ENCODE measurements around the gene OR13C9.

- TF ChIP-seq ZNF558 (tag by site-specific recombination; IDR thresholded peaks at IDR 0.05) (no peak), ZNF10 (tag by site-specific recombination; IDR thresholded peaks at IDR 0.05) (no peak), CTCF (tag by site-specific recombination; IDR thresholded peaks at IDR 0.05) (no peak), ZFP41 (tag by site-specific recombination; IDR thresholded peaks at IDR 0.05; ENCODE audit: borderline replicate concordance) (no peak), REPIN1 (tag by site-specific recombination; IDR thresholded peaks at IDR 0.05; ENCODE audit: low read depth) (no peak), ZNF571 (tag by site-specific recombination; IDR thresholded peaks at IDR 0.05) (no peak), ZNF184 (tag by site-specific recombination; IDR thresholded peaks at IDR 0.05) (no peak), TCF7L2 (IDR thresholded peaks at IDR 0.05; ENCODE audit: borderline replicate concordance, low read depth, low read length) (no peak), ZFP37 (tag by site-specific recombination; IDR thresholded peaks at IDR 0.05) (no peak), ZBTB21 (tag by site-specific recombination; IDR thresholded peaks at IDR 0.05) (no peak), ZNF530 (tag by site-specific recombination; IDR thresholded peaks at IDR 0.05; ENCODE audit: low read depth) (no peak), SCRT1 (tag by site-specific recombination; IDR thresholded peaks at IDR 0.05; ENCODE audit: borderline replicate concordance) (no peak), ZNF18 (tag by site-specific recombination; IDR thresholded peaks at IDR 0.05) (no peak), ZNF26 (tag by site-specific recombination; IDR thresholded peaks at IDR 0.05) (no peak)
Observed at GRCh38 chr9:104617418-104617817, 586 bp downstream of the OR13C9 start.

All from HEK293 (cell line).